ENCODE data around the gene MUC4. TPM values are rescaled to one million over a fixed set of nuclear protein-coding genes. Genes with fewer than 3 reads are reported as not detected.
"Not testable (repeated sequence)": the region's sequence is repeated elsewhere in the genome, so short reads cannot be mapped to it uniquely, and the experiment has no call there.

Gene MUC4
- total and polyA plus RNA-seq, 2 donors from 2014 or later = 0.19 TPM; not detected in 1

GRCh38 chr3:195825857-195826804 lies 14.4 kb upstream of the MUC4 start:
- no peaks in the 10 kb centered on the region for H3K4me1 ChIP-seq (ENCODE audit: control insufficient read depth in 2 of 3, insufficient read depth in 2 of 3, low read depth in 1 of 3, low read length in 3 of 3)
- FAIRE-seq (no peak), DNase-seq (no peak)
- no peak overlapping the region for H3K4me3 ChIP-seq (ENCODE audit: low read length in 3 of 3)
- no peaks in the 10 kb centered on the region for H3K27me3 ChIP-seq (ENCODE audit: control insufficient read depth, insufficient read depth, low read length)
- no peak for TF ChIP-seq CTCF (IDR thresholded peaks at IDR 0.05; ENCODE audit: borderline replicate concordance, extremely low read depth, insufficient read depth)
- no peak overlapping the region for H3K9ac ChIP-seq (ENCODE audit: low read length in 3 of 3)
- no peak overlapping the region for H3K27ac ChIP-seq (ENCODE audit: low read depth in 2 of 2, low read length in 2 of 2)
- H3K9me3 ChIP-seq (ENCODE audit: control insufficient read depth in 2 of 3, insufficient read depth in 1 of 3, low read length in 3 of 3) = no peaks in the 10 kb centered on the region
- no peaks in the 10 kb centered on the region for H3K36me3 ChIP-seq (ENCODE audit: control insufficient read depth in 2 of 3, insufficient read depth in 3 of 3, low read length in 3 of 3)
- intact Hi-C loops (cut with DNase I) = no loop called here

- no peak overlapping the region for H3K27ac ChIP-seq (ENCODE audit: low read depth in 2 of 2, low read length in 2 of 2)
- H3K9me3 ChIP-seq (ENCODE audit: control insufficient read depth in 2 of 3, insufficient read depth in 1 of 3, low read length in 3 of 3) = no peaks in the 10 kb centered on the region
- no peak overlapping the region for H3K9ac ChIP-seq (ENCODE audit: low read length in 3 of 3)
- TF ChIP-seq CTCF (IDR thresholded peaks at IDR 0.05; ENCODE audit: borderline replicate concordance, extremely low read depth, insufficient read depth) = no peak
- peak in 1 of 5 donors; percentile 65 for DNase-seq
- H3K27me3 ChIP-seq (ENCODE audit: control insufficient read depth, insufficient read depth, low read length) = no peaks in the 10 kb centered on the region
- FAIRE-seq = no peak
- no peaks in the 10 kb centered on the region for H3K4me1 ChIP-seq (ENCODE audit: control insufficient read depth in 2 of 3, insufficient read depth in 2 of 3, low read depth in 1 of 3, low read length in 3 of 3)
- no peaks in the 10 kb centered on the region for H3K36me3 ChIP-seq (ENCODE audit: control insufficient read depth in 2 of 3, insufficient read depth in 3 of 3, low read length in 3 of 3)
- no peak overlapping the region for H3K4me3 ChIP-seq (ENCODE audit: low read length in 3 of 3)
- intact Hi-C loops (cut with DNase I) = no loop called here
Observed at GRCh38 chr3:195825191-195825588, 13.5 kb upstream of the MUC4 start.

GRCh38 chr3:195824425-195825190 lies 12.9 kb upstream of the MUC4 start:
- FAIRE-seq; H3K36me3 ChIP-seq (ENCODE audit: control insufficient read depth in 2 of 3, insufficient read depth in 3 of 3, low read length in 3 of 3); DNase-seq; H3K9me3 ChIP-seq (ENCODE audit: control insufficient read depth in 2 of 3, insufficient read depth in 1 of 3, low read length in 3 of 3); H3K4me3 ChIP-seq (ENCODE audit: low read length in 3 of 3); H3K27ac ChIP-seq (ENCODE audit: low read depth in 2 of 2, low read length in 2 of 2); H3K4me1 ChIP-seq (ENCODE audit: control insufficient read depth in 2 of 3, insufficient read depth in 2 of 3, low read depth in 1 of 3, low read length in 3 of 3); H3K27me3 ChIP-seq (ENCODE audit: control insufficient read depth, insufficient read depth, low read length); H3K9ac ChIP-seq (ENCODE audit: low read length in 3 of 3); intact Hi-C loops (cut with DNase I): not testable (repeated sequence)

GRCh38 chr3:195823999-195824398 lies 12.3 kb upstream of the MUC4 start:
- Histone ChIP-seq H3K27ac (ENCODE audit: low read depth in 2 of 2, low read length in 2 of 2) (no peak overlapping the region), H3K9ac (ENCODE audit: low read length in 3 of 3) (no peak overlapping the region), H3K27me3 (ENCODE audit: control insufficient read depth, insufficient read depth, low read length) (no peaks in the 10 kb centered on the region), H3K4me3 (ENCODE audit: low read length in 3 of 3) (no peak overlapping the region), H3K9me3 (ENCODE audit: control insufficient read depth in 2 of 3, insufficient read depth in 1 of 3, low read length in 3 of 3) (no peaks in the 10 kb centered on the region), H3K36me3 (ENCODE audit: control insufficient read depth in 2 of 3, insufficient read depth in 3 of 3, low read length in 3 of 3) (no peaks in the 10 kb centered on the region), H3K4me1 (ENCODE audit: control insufficient read depth in 2 of 3, insufficient read depth in 2 of 3, low read depth in 1 of 3, low read length in 3 of 3) (no peaks in the 10 kb centered on the region)
- peak in 1 of 5 donors; percentile 69 for DNase-seq
- intact Hi-C loops (cut with DNase I) = no loop called here
- no peak for TF ChIP-seq CTCF (IDR thresholded peaks at IDR 0.05; ENCODE audit: borderline replicate concordance, extremely low read depth, insufficient read depth)
- FAIRE-seq = no peak
